Fibroblast of the aortic adventitia (primary cell): ENCODE measurements around the gene ENAM. TPM values are rescaled to one million over a fixed set of nuclear protein-coding genes. Genes with fewer than 3 reads are reported as not detected.
A peak's percentile ranks its signal among the peaks of the same experiment; 100 is the strongest.
"Not testable (repeated sequence)": the region's sequence is repeated elsewhere in the genome, so short reads cannot be mapped to it uniquely, and the experiment has no call there.

Experiments used
- DNase-seq: peaks from one replicate; pipeline ENCODE4 v3.0.0-alpha.2; 2010; ENCODE audit warnings: low read depth
- H3K4me3 ChIP-seq: 2 replicates; pipeline ENCODE4 v1.5.1; 2011; ENCODE audit warnings: low read depth, mild to moderate bottlenecking, control low read depth, low read length, moderate library complexity
- CTCF ChIP-seq: IDR thresholded peaks from 2 replicates; pipeline ENCODE4 v1.5.1; 2011; ENCODE audit warnings: mild to moderate bottlenecking, low read length, control low read depth, inconsistent platforms; ENCODE audit not compliant: insufficient read depth
- total RNA-seq: library from RNA; depleted of rRNA; stranded (reverse); fragments of >200 nt; gene quantifications from 2 replicates; pipeline ENCODE4 v1.2.3, GENCODE V29; 2012; ENCODE audit warnings: low replicate concordance

ENAM gene
- total RNA-seq, 1 donor = 0.18 TPM

GRCh38 chr4:70674731-70675130 lies 46.2 kb downstream of the ENAM start:
- no peak for DNase-seq
- no peak for TF ChIP-seq CTCF
- no peak overlapping the region for H3K4me3 ChIP-seq

- TF ChIP-seq CTCF = no peak
- DNase-seq = no peak
- H3K4me3 ChIP-seq = no peak overlapping the region
These were observed 48.1 kb downstream of the ENAM start for GRCh38 chr4:70676554-70677090.

DNA sequence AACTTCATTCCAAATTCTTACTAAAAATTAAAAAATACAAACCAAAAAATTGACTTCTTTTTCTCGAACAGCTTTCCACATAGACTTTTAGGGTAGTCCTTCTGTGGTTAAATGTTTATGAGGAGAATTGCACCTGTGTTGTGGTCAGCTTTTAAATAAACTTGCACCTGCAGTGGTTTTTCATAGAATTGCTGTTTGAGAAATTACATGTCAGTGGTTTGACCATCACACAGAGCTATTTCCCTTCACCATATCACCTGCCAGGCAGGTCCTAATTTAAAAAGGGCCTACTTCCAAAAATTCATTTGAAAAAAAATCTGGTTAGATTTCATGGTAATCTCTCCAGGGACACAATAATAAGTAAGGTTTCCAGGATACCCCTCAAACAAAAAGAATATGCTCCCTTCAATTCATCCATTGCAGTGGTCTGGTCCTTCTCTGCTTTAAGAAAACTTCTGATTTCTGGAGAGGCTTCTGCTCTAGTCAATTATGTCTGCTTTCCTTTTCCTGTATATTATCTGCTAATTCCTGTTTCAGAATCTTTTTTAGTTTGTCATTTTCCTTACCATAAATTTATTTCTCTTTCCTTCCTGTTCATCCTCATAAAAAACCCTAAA lies 49.9 kb downstream of the ENAM start:
- H3K4me3 ChIP-seq = no peak overlapping the region
- TF ChIP-seq CTCF = no peak
- no peak for DNase-seq

- no peak overlapping the region for H3K4me3 ChIP-seq
- DNase-seq = no peak
- TF ChIP-seq CTCF = no peak
These were observed 52.4 kb downstream of the ENAM start for GRCh38 chr4:70680934-70681333.

- no peak for DNase-seq
- TF ChIP-seq CTCF = no peak
- H3K4me3 ChIP-seq = no peak overlapping the region
These were observed 53.2 kb downstream of the ENAM start for GRCh38 chr4:70681704-70682103.

DNA sequence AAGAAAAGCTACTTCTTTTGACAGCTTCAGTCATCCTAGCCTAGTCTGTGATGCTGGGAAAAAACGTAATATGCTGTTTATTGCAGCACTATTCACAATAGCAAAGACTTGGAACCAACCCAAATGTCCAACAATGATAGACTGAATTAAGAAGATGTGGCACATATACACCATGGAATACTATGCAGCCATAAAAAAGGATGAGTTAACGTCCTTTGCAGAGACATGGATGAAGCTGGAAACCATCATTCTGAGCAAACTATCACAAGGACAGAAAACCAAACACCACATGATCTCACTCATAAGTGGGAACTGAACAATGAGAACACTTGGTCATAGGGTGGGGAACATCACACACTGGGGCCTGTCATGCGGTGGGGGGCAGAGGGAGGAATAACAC lies 53.6 kb downstream of the ENAM start:
- not testable (repeated sequence) for DNase-seq, H3K4me3 ChIP-seq

GRCh38 chr4:70687392-70687791 lies 58.8 kb downstream of the ENAM start:
- no peak for DNase-seq
- H3K4me3 ChIP-seq = peak overlapping the region; percentile 71
- no peak for TF ChIP-seq CTCF
